Smooth muscle cell of the pulmonary artery (primary cell): ENCODE data around the gene LIMD2. TPM values are rescaled to one million over a fixed set of nuclear protein-coding genes. Genes with fewer than 3 reads are reported as not detected.

Experiments
- total RNA-seq: library from RNA; depleted of rRNA; stranded (reverse); fragments of >200 nt; gene quantifications from 2 replicates; pipeline ENCODE4 v1.2.3, GENCODE V29; 2014

LIMD2 gene
- total RNA-seq = 4.9 and 9.0 TPM in 2 replicates

GRCh38 chr17:63699638-63700527 is at the start of gene LIMD2:
Gene LIMD2, minus strand, starts transcription at chr17:63700125. Its CDS starts 827 bp downstream, at chr17:63699298.

DNA sequence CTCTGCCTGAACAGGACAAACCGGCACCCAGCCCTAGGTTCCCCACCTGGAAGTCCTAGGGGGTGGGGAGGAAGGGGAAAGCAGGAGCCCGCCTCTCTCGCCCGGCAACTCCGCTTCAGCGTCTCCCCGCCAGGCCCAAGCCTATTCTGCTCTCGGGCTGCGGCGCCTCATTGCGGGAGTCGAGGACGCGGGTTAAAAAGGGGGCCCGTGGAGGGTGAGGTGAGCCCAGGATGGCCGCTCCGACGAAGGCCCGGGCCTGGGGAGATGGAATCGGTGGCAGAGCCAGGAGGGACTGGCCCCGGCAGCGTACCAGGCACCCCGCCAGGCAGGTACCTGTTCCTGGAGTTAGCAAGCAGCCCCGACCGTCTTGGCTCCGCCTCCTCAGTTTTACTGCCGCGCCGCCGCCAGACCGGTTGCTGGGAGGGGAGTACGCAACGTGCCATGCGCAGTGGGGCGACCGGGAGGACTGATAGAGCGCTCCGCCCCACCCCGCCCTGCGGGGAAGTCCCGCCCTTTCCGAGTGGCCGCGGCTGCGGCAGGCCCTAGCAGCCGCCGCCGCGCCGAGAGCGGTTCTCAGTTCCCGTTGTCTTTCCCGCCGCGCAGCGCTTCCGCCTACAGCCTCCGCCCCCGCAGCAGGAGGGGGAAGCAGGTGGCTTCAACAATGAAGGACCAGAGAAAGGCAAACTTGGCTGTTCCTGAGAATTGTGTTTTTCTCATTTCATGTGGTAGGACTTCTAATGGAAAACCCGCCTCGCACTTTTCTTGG is 41.7 kb upstream of the LIMD2 start, which contains the start of gene STRADA:
STRADA (minus strand) TSS at position 392 of the 766 bp plus-strand sequence. CDS start 13,430 bp downstream, outside the sequence.

Other genes with a start within 250 kb of the LIMD2 start
- gene ACE, start 223.1 kb downstream of the LIMD2 start, total RNA-seq = 3.5 and 3.8 TPM in 2 replicates
- gene KCNH6, start 176.8 kb downstream of the LIMD2 start, total RNA-seq = not detected in 2 replicates
- 26.7 and 30.4 TPM in 2 replicates for gene DCAF7, start 149.6 kb downstream of the LIMD2 start, total RNA-seq
- 11.7 and 14.1 TPM in 2 replicates for gene TACO1, start 99.2 kb downstream of the LIMD2 start, total RNA-seq
- gene MAP3K3, start 77.7 kb downstream of the LIMD2 start, total RNA-seq = 42.1 and 43.8 TPM in 2 replicates
- 23.7 and 25.8 TPM in 2 replicates for gene STRADA, start 41.7 kb upstream of the LIMD2 start, total RNA-seq
- 89.7 and 94.5 TPM in 2 replicates for gene CCDC47, start 73.5 kb upstream of the LIMD2 start, total RNA-seq
- 66.3 and 76.8 TPM in 2 replicates for gene DDX42, start 74.0 kb upstream of the LIMD2 start, total RNA-seq
- gene PSMC5, start 127.3 kb upstream of the LIMD2 start, total RNA-seq = 58.6 and 61.6 TPM in 2 replicates
- gene FTSJ3, start 127.5 kb upstream of the LIMD2 start, total RNA-seq = 31.9 and 47.7 TPM in 2 replicates
- 61.6 and 64.3 TPM in 2 replicates for gene SMARCD2, start 142.6 kb upstream of the LIMD2 start, total RNA-seq
- not detected in 2 replicates for gene CSH2, start 173.6 kb upstream of the LIMD2 start, total RNA-seq
- gene GH2, start 181.8 kb upstream of the LIMD2 start, total RNA-seq = not detected in 2 replicates
- not detected in 2 replicates for gene CSH1, start 196.4 kb upstream of the LIMD2 start, total RNA-seq
- not detected in 2 replicates for gene CSHL1, start 211.1 kb upstream of the LIMD2 start, total RNA-seq
- not detected in 2 replicates for gene GH1, start 218.7 kb upstream of the LIMD2 start, total RNA-seq
- 3.6 TPM in 1 of 2 replicates, not detected in the other for gene CD79B, start 232.2 kb upstream of the LIMD2 start, total RNA-seq